Left ventricle myocardium superior (tissue), 1 donor: ENCODE measurements around the gene CAMKMT. TPM values are rescaled to one million over a fixed set of nuclear protein-coding genes. Genes with fewer than 3 reads are reported as not detected.
"Not testable (repeated sequence)": the region's sequence is repeated elsewhere in the genome, so short reads cannot be mapped to it uniquely, and the experiment has no call there.

Experiments
- ATAC-seq: fragments of 200-7000 bp; cut with Tn5 transposase; one replicate; pipeline ENCODE4 v1.9.1; 2020; ENCODE audit warnings: mild to moderate bottlenecking, moderate library complexity
- DNase-seq: peaks from one replicate; pipeline ENCODE4 v3.0.0-alpha.2; 2020
- intact Hi-C: fragments of 100-400 bp; cut with micrococcal nuclease; formaldehyde crosslinking; loops from one replicate; pipeline ENCODE4 v1.11.0; 2022
- total RNA-seq: library from RNA; stranded (reverse); fragmentation: NEBNext Ultra II Directional; extraction: Animal tissue kit (Norgen Biotek cat#: 25700); gene quantifications from one replicate; pipeline ENCODE4 v1.2.1, GENCODE V29; 2021
- donor health status: DM: no; HTN: yes; CAD: no; lungs with severe emphysema.

Gene CAMKMT
- total RNA-seq, 1 donor from 2014 or later = 3.3 TPM

- ATAC-seq (no peak), DNase-seq (no peak)
- intact Hi-C loops = no loop called here
Measured at GRCh38 chr2:44570271-44570670, 208.5 kb downstream of the CAMKMT start.

- DNase-seq (no peak), ATAC-seq (no peak)
- intact Hi-C loops = no loop called here
Measured at GRCh38 chr2:44570777-44571176, 209.0 kb downstream of the CAMKMT start.

- intact Hi-C loops = no loop called here
- ATAC-seq = no peak
Measured at GRCh38 chr2:44572196-44572900, 210.6 kb downstream of the CAMKMT start.

GRCh38 chr2:44573996-44574395 lies 212.2 kb downstream of the CAMKMT start:
- no peak for ATAC-seq
- intact Hi-C loops = no loop called here
- DNase-seq = no peak

More at GRCh38 chr2:44572196-44572900, 210.6 kb downstream of the CAMKMT start:
- no peak for DNase-seq

GRCh38 chr2:44578471-44579093 lies 216.8 kb downstream of the CAMKMT start:
- DNase-seq = no peak
- ATAC-seq = no peak
- intact Hi-C loops = no loop called here

GRCh38 chr2:44579115-44579836 lies 217.5 kb downstream of the CAMKMT start:
- intact Hi-C loops = no loop called here

GRCh38 chr2:44579837-44580230 lies 218.1 kb downstream of the CAMKMT start:
- ATAC-seq = no peak
- intact Hi-C loops = no loop called here

More at GRCh38 chr2:44579115-44579836, 217.5 kb downstream of the CAMKMT start:
- DNase-seq (no peak), ATAC-seq (no peak)

GRCh38 chr2:44580875-44581515 lies 219.2 kb downstream of the CAMKMT start:
- intact Hi-C loops = no loop called here
- ATAC-seq = no peak
- DNase-seq = no peak

More at GRCh38 chr2:44579837-44580230, 218.1 kb downstream of the CAMKMT start:
- DNase-seq = no peak

GRCh38 chr2:44582363-44583008 lies 220.7 kb downstream of the CAMKMT start:
- intact Hi-C loops = no loop called here
- ATAC-seq = no peak
- no peak for DNase-seq

GRCh38 chr2:44595615-44596014 lies 233.9 kb downstream of the CAMKMT start:
- ATAC-seq, DNase-seq, intact Hi-C loops: not testable (repeated sequence)

- DNase-seq (no peak), ATAC-seq (no peak)
- intact Hi-C loops = no loop called here
Measured at GRCh38 chr2:44596537-44597320, 235.0 kb downstream of the CAMKMT start.

GRCh38 chr2:44598330-44599119 lies 236.8 kb downstream of the CAMKMT start:
- intact Hi-C loops = no loop called here
- DNase-seq = no peak
- no peak for ATAC-seq

- peak; percentile 63 for ATAC-seq
- intact Hi-C loops = no loop called here
- no peak for DNase-seq
Measured at GRCh38 chr2:44599130-44599529, 237.4 kb downstream of the CAMKMT start.

- DNase-seq = no peak
- no peak for ATAC-seq
- intact Hi-C loops = no loop called here
Measured at GRCh38 chr2:44602446-44602845, 240.7 kb downstream of the CAMKMT start.

- intact Hi-C loops = no loop called here
- ATAC-seq (no peak), DNase-seq (no peak)
Measured at GRCh38 chr2:44605511-44605910, 243.8 kb downstream of the CAMKMT start.

GRCh38 chr2:44612276-44612675 lies 250.5 kb downstream of the CAMKMT start:
- DNase-seq (no peak), ATAC-seq (no peak)
- intact Hi-C loops = no loop called here

GRCh38 chr2:44614940-44615339 lies 253.2 kb downstream of the CAMKMT start:
- DNase-seq = no peak
- intact Hi-C loops = no loop called here
- ATAC-seq = no peak
